ENCODE data around the gene XDH.

The XDH gene

GRCh38 chr2:31402388-31402787 lies 12.2 kb downstream of the XDH start:
- no peak for DNase-seq (ENCODE audit: low read depth in 3 of 3)

DNA sequence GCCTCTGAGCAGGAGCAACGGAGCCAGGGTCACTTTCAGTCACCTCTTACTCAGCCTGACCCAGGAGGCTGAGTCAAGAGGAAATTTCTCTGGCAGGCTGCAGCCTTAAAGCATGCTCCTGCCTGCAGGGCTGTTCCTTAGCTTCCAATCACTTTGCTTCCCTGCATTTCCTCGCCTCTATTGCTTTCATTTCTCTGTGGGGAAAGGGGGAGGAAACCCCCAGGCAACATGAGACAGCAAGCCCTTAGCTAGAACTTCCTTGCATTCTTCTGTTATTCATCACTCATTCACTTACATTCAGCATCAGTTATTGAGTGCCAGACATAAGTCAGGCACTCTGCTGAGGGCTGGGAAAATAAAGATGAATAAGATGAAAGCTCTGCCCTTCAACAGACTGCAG lies 13.0 kb downstream of the XDH start:
- no peak for DNase-seq (ENCODE audit: low read depth in 3 of 3)

DNA sequence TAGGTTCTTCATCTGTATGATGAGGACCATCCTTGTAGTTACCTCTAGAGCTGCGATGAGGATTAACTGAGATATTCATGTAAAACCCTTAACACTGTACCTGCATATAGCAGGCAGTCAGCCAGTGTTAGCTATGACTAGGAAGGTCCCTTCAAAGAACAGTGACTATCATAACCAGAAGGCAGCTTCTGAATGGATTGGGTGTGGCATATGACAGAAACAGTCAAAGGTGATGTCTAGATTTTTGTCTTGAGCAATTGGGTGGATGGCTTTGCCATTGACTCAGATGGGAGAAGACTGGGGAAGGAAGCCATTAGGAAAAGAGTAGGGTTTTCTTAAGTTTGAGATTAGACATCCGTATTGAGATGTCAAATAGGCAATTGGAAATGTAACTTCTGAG lies 15.7 kb downstream of the XDH start:
- no peak for DNase-seq (ENCODE audit: low read depth in 3 of 3)

DNA sequence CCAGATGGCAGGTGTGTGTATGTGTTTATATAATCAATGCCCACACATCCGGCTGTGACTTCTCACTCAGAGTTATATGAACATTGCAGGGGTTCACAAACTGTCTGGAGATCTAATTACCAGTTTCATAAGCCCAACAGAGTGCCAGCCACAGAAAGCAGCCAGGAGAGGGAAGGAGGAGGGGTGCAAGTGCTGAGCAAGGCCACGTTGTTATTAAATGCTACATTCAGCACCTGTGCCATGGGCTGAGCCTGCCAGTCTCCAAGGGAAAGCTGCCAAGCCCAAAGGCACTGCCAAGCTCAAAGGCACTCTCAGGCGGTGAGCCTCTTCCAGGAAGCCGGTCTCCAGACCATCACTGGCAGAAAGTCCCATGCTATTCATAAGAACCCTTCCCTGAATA lies 17.4 kb downstream of the XDH start:
- DNase-seq (ENCODE audit: low read depth in 3 of 3) = no peak

- DNase-seq (ENCODE audit: low read depth in 3 of 3) = no peak
These were observed 24.2 kb downstream of the XDH start for GRCh38 chr2:31390324-31390723.

- DNase-seq (ENCODE audit: low read depth in 3 of 3) = no peak
These were observed 25.8 kb downstream of the XDH start for GRCh38 chr2:31388736-31389135.

DNA sequence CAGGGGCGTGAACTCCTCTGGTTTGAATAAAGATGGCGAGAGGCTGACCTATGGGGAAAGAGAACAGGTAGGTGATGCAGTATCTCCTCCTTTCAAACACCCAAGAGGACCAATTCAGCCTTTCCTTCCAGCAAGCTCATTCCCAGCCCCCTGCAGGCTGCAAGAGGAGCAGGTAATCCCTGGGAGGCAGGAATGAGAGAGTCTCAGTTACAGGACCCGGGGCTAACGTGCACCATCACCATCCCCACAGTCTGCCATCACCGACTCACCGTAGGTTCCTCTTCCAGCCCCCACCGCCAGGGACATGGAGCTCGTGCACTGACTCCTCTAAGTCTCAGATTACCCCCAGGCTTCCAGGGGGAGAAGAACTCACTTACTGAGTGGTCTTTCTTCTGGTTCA lies 26.7 kb downstream of the XDH start:
- DNase-seq (ENCODE audit: low read depth in 3 of 3) = no peak

DNA sequence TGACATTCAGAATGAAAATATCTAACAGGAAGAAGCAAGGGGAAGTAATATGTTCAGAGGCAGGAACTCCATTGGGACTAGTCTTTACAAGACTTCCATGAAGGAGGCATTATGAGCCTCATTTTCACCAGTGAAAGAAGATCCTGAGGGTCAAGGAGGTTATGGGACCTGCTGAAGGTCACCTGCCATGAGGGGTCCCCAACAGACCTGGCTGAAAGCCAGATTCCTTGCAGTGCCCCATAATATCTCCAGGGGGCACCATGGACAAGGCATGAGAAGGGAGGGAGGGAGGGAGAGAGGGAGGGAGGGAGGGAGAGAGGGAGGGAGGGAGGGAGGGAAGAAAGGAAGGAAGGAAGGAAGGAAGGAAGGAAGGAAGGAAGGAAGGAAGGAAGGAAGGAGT lies 27.9 kb downstream of the XDH start:
- no peak for DNase-seq (ENCODE audit: low read depth in 3 of 3)

DNA sequence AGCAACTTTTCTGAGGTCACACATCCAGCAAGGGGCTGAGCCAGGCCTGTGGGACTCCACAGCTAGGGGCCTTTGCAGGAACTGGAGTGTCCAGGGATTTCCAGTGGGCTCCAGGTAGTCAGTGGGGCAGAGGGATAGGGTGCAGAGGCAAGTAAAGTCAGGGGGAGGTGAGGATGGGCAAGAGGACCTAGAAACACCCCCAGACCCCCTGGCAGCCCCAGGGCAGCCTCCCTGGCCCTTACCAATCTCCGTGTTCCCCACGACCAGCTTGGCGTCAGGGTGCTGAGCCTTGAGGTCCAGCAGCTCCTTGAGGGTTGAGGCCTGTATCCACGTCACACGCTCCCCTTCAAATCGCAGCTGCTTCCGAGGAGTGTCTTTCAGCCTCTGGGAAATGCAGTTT lies 28.4 kb downstream of the XDH start:
- no peak for DNase-seq (ENCODE audit: low read depth in 3 of 3)

GRCh38 chr2:31384771-31385276 lies 29.7 kb downstream of the XDH start:
- no peak for DNase-seq (ENCODE audit: low read depth in 3 of 3)

GRCh38 chr2:31384351-31384750 lies 30.2 kb downstream of the XDH start:
- DNase-seq (ENCODE audit: low read depth in 3 of 3) = no peak

GRCh38 chr2:31383471-31384153 lies 30.9 kb downstream of the XDH start:
- no peak for DNase-seq (ENCODE audit: low read depth in 3 of 3)

GRCh38 chr2:31382452-31383120 lies 32.0 kb downstream of the XDH start:
- no peak for DNase-seq (ENCODE audit: low read depth in 3 of 3)

GRCh38 chr2:31381601-31382000 lies 32.9 kb downstream of the XDH start:
- DNase-seq (ENCODE audit: low read depth in 3 of 3) = no peak

DNA sequence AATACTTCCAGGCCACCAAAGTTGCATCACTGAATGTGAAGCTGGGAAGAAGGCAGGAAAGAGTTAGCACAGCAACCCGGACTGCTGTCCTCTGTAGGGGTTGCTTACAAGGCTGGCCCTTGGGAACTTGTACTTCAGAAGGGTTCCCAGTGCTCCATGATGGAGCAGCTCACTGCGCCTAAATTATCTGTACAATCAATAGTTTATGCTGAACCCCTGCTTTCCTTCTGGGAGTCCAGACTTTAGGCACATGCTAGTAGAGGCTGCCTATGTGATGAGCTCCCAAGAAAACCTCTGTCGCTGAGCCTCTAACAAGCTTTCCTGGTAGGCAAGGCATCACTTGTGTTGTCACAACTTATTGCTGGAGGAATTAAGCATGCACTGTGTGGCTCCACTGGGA lies 34.3 kb downstream of the XDH start:
- DNase-seq (ENCODE audit: low read depth in 3 of 3) = no peak

DNA sequence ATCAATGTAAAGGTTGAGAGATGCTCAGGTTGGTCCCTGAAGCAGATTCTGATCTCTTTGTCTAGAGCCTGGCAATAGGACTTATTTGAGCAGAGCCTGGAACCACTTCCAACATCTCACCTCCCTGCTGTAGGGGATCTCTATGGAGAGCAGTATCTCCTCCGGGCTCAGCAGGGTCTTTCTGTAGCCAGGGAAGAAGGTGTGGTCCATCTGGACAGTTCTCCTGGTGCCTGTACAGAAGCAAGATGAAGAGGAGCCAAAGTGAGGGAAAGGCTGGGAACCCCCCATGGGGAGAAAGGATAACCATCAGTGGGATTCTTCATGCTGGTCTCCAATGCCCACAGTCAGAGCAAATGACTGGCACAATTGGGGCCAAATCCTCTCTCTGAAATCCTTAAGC lies 34.8 kb downstream of the XDH start:
- DNase-seq (ENCODE audit: low read depth in 3 of 3) = no peak

DNA sequence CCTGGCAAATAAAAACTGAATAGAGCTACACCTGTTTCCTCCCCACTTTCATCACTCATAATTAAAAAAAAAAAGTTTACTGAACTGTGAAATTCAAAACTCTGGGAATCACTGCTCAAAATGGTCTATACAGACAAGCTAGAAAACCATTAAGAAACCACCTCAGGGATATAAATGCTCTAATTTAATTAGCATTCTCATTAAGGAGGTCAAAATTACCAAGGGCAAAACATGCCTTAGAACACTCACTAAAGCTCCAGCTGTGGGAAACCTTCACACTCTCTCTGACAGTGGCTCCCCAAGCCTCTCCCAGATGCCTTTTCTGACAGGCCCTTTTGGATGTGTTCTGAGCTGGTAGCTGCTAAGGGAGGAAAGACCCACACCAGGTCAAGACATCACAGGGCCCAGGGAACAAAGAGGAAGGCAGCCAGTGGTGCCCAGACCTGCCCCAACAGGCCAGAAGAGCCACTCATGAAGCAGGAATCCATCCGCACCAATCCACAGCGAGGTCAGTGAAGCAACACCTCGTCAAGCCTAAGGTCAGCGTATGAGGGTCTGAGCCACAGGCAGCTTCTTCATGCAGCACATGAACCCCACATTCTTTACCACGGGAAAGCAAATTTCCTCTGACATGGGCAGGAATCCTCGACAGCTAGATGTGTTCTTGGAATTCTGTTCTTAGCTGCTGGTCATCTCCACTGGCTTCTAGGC lies 35.6 kb downstream of the XDH start:
- no peak for DNase-seq (ENCODE audit: low read depth in 3 of 3)

- DNase-seq (ENCODE audit: low read depth in 3 of 3) = no peak
These were observed 36.2 kb downstream of the XDH start for GRCh38 chr2:31378389-31378788.

DNA sequence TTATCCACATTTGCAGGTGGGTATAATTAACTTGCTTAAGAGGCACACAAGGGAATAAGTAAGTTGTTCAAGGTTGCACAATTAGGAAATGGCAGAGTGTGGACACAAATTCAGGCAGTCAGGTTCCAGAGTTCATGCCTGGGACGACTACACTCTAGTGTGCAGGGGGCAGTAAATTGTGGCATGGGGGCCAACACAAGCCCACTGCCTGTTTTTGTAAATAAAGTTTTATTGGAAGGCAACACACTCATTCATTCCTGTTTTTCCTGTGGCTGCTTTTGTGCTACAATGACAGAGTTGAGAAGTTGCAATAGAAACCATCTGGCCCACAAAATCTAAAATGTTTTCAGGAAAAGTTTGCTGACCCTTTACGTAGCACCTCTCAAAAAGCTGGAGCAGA lies 41.4 kb downstream of the XDH start:
- no peak for DNase-seq (ENCODE audit: low read depth in 3 of 3)

- no peak for DNase-seq (ENCODE audit: low read depth in 3 of 3)
These were observed 42.4 kb downstream of the XDH start for GRCh38 chr2:31372097-31372496.

- no peak for DNase-seq (ENCODE audit: low read depth in 3 of 3)
These were observed 42.9 kb downstream of the XDH start for GRCh38 chr2:31371691-31372090.

DNA sequence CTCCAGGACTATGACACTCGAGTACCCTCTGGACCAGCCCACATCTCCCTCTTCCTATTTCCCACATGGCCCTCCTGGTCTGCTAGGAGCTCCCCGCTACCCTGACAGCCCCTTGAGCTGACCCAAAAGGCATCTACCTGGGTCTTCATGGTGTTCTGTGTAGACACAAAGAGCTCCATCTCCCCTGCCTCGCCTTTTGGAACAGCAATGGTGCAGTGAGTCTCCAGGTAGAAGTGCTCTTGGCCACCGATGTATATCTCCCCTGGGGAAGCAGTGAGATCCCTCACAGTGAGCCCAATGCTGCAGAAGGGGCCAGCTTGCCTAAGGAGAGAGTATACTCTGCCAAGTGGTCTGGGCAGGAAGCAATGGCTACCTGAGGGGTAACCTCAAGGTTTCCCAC lies 47.8 kb downstream of the XDH start:
- DNase-seq (ENCODE audit: low read depth in 3 of 3) = no peak
